ENCODE data around the gene PLXNA4.

GRCh38 chr7:132211971-132212370 lies 364.3 kb downstream of the PLXNA4 start:
- TF ChIP-seq POLR2AphosphoS5 (IDR thresholded peaks at IDR 0.05; ENCODE audit: low read depth) (no peak), GABPA (IDR thresholded peaks at IDR 0.05; ENCODE audit: low read depth) (no peak), SPI1 (IDR thresholded peaks at IDR 0.05; ENCODE audit: borderline replicate concordance, low read depth) (no peak)
- TF ChIP-seq, protein P1, sequence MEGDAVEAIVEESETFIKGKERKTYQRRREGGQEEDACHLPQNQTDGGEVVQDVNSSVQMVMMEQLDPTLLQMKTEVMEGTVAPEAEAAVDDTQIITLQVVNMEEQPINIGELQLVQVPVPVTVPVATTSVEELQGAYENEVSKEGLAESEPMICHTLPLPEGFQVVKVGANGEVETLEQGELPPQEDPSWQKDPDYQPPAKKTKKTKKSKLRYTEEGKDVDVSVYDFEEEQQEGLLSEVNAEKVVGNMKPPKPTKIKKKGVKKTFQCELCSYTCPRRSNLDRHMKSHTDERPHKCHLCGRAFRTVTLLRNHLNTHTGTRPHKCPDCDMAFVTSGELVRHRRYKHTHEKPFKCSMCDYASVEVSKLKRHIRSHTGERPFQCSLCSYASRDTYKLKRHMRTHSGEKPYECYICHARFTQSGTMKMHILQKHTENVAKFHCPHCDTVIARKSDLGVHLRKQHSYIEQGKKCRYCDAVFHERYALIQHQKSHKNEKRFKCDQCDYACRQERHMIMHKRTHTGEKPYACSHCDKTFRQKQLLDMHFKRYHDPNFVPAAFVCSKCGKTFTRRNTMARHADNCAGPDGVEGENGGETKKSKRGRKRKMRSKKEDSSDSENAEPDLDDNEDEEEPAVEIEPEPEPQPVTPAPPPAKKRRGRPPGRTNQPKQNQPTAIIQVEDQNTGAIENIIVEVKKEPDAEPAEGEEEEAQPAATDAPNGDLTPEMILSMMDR (IDR thresholded peaks at IDR 0.05; ENCODE audit: insufficient read depth, low read length), result no peak
- TF ChIP-seq, protein P2, sequence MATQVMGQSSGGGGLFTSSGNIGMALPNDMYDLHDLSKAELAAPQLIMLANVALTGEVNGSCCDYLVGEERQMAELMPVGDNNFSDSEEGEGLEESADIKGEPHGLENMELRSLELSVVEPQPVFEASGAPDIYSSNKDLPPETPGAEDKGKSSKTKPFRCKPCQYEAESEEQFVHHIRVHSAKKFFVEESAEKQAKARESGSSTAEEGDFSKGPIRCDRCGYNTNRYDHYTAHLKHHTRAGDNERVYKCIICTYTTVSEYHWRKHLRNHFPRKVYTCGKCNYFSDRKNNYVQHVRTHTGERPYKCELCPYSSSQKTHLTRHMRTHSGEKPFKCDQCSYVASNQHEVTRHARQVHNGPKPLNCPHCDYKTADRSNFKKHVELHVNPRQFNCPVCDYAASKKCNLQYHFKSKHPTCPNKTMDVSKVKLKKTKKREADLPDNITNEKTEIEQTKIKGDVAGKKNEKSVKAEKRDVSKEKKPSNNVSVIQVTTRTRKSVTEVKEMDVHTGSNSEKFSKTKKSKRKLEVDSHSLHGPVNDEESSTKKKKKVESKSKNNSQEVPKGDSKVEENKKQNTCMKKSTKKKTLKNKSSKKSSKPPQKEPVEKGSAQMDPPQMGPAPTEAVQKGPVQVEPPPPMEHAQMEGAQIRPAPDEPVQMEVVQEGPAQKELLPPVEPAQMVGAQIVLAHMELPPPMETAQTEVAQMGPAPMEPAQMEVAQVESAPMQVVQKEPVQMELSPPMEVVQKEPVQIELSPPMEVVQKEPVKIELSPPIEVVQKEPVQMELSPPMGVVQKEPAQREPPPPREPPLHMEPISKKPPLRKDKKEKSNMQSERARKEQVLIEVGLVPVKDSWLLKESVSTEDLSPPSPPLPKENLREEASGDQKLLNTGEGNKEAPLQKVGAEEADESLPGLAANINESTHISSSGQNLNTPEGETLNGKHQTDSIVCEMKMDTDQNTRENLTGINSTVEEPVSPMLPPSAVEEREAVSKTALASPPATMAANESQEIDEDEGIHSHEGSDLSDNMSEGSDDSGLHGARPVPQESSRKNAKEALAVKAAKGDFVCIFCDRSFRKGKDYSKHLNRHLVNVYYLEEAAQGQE (IDR thresholded peaks at IDR 0.05; ENCODE audit: insufficient replicate concordance, low read depth), result no peak
